ENCODE data around the gene BARX1. TPM values are rescaled to one million over a fixed set of nuclear protein-coding genes. Genes with fewer than 3 reads are reported as not detected.
A peak's percentile ranks its signal among the peaks of the same experiment; 100 is the strongest.

BARX1 gene
- total RNA-seq, result not detected

DNA sequence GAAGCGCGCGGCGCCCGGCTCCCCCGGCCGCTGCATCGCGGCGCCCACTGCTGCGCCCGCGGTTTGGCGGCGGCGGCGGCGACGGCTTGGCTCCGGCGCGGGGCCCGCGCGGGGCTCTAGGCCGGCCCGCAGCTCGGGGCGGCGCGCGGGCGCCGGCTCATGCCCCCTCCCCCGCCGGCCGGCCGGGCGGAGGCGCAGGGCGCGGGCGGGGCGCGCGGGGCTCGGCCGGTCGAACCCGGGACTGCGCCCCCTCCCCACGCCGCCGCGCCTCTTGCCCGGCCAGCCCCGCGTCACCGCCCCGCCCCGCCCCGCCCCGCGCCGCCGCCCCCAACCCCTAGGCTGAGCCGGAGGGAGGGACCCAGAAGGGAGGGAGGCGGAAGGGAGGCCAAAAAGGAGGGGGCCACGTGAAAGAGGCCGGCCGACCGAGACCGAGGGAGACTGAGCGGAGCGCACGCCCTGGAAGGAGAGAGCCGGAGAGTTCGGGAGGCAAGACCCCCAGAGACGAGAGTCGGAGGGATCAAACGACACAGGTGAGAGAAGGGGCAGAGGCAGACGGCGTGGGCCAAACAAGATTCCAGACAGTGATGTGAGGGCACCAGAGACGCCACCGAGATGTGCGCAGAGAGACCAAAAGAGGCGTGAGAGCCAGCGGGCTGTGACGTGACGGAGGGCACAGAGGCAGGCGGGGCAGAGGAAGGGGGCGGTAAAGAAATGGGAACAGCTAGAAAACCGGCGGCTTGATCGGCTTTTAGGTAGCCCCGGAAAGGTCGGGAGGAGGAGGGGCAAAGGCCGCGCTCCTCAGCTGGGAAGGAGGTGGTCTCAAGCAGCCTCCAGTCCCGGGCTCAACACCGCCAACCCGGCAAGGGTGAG is at the start of gene BARX1:
BARX1 (minus strand) TSS at position 245 of the 870 bp plus-strand sequence; CDS start at position 36, 209 bp downstream.
- Histone ChIP-seq H3K27me3 (peaks cover 44% of the 10 kb centered on the region), H3K4me1 (peaks cover 68% of the 10 kb centered on the region)

GRCh38 chr9:94002316-94003140 is 47.4 kb upstream of the BARX1 start:
- H3K4me3 ChIP-seq, result no peak overlapping the region
- intact Hi-C loops (cut with DNase I), result no loop called here
- no peaks in the 10 kb centered on the region for H3K27me3 ChIP-seq
- no peaks in the 10 kb centered on the region for H3K4me1 ChIP-seq
- TF ChIP-seq POLR2AphosphoS5 (IDR thresholded peaks at IDR 0.05; ENCODE audit: insufficient read depth in 1 of 2, low read depth in 1 of 2) (no peak), CTCF (IDR thresholded peaks at IDR 0.05) (no peak), POLR2A (IDR thresholded peaks at IDR 0.05) (no peak)
- H3K9me3 ChIP-seq, result no peaks in the 10 kb centered on the region
- no peaks in the 10 kb centered on the region for H3K36me3 ChIP-seq
- DNase-seq (ENCODE audit: extremely low spot score in 2 of 2), result no peak
- no peak overlapping the region for H3K27ac ChIP-seq

More for the DNA sequence above, at the start of gene BARX1:
- intact Hi-C loops (cut with DNase I), result no loop called here
- H3K9me3 ChIP-seq, result no peaks in the 10 kb centered on the region
- no peaks in the 10 kb centered on the region for H3K36me3 ChIP-seq
- peak within 1 kb of the TSS; percentile 23 to 25 for H3K4me3 ChIP-seq
- no peak for TF ChIP-seq CTCF (IDR thresholded peaks at IDR 0.05)
- TF ChIP-seq POLR2A (IDR thresholded peaks at IDR 0.05), result no peak
- TF ChIP-seq POLR2AphosphoS5 (IDR thresholded peaks at IDR 0.05; ENCODE audit: insufficient read depth in 1 of 2, low read depth in 1 of 2), result no peak
- DNase-seq (ENCODE audit: extremely low spot score in 2 of 2), result no peak
- no peak within 1 kb of the TSS for H3K27ac ChIP-seq

- Histone ChIP-seq H3K36me3 (no peaks in the 10 kb centered on the region), H3K4me1 (no peaks in the 10 kb centered on the region), H3K4me3 (no peak overlapping the region), H3K27ac (no peak overlapping the region), H3K27me3 (no peaks in the 10 kb centered on the region), H3K9me3 (no peaks in the 10 kb centered on the region)
- intact Hi-C loops (cut with DNase I), result no loop called here
- TF ChIP-seq POLR2A (IDR thresholded peaks at IDR 0.05) (no peak), CTCF (IDR thresholded peaks at IDR 0.05) (no peak), POLR2AphosphoS5 (IDR thresholded peaks at IDR 0.05; ENCODE audit: insufficient read depth in 1 of 2, low read depth in 1 of 2) (no peak)
- DNase-seq (ENCODE audit: extremely low spot score in 2 of 2), result no peak
Observed at GRCh38 chr9:93996863-93997262, 41.7 kb upstream of the BARX1 start.

GRCh38 chr9:93996367-93996766 is 41.2 kb upstream of the BARX1 start:
- Histone ChIP-seq H3K4me3 (no peak overlapping the region), H3K4me1 (no peaks in the 10 kb centered on the region), H3K36me3 (no peaks in the 10 kb centered on the region), H3K27ac (no peak overlapping the region), H3K27me3 (no peaks in the 10 kb centered on the region), H3K9me3 (no peaks in the 10 kb centered on the region)
- TF ChIP-seq POLR2AphosphoS5 (IDR thresholded peaks at IDR 0.05; ENCODE audit: insufficient read depth in 1 of 2, low read depth in 1 of 2) (no peak), CTCF (IDR thresholded peaks at IDR 0.05) (no peak), POLR2A (IDR thresholded peaks at IDR 0.05) (no peak)
- no peak for DNase-seq (ENCODE audit: extremely low spot score in 2 of 2)
- intact Hi-C loops (cut with DNase I), result no loop called here

Measured in vagina (tissue), 2 donors.